OCI-LY3 (cell line): Measurements from ENCODE around the gene CCND1.

Experiments
- CTCF ChIP-seq: fragments of 200-600, 300-600 bp; sonication (generic); IDR thresholded peaks from 2 replicates; pipeline ENCODE4 v1.5.1; 2014; ENCODE audit warnings: antibody characterized with exemption, low read length, low read depth
- EZH2phosphoT487 ChIP-seq: fragments of 200-600 bp; shearing (Covaris generic); IDR thresholded peaks from 2 replicates; pipeline ENCODE4 v1.6.1; 2018; ENCODE audit warnings: antibody characterized with exemption, mixed run types, low read depth

- no peak for TF ChIP-seq CTCF
- no peak for TF ChIP-seq EZH2phosphoT487
Measured at GRCh38 chr11:69620683-69621290, 20.2 kb upstream of the CCND1 start.
